Esophagus squamous epithelium (tissue), 4 donors: Measurements from ENCODE around the gene ALCAM.

ENCODE experiments used
- POLR2A ChIP-seq, 4 donors: fragments of 450-650 bp; IDR thresholded peaks; one replicate each; pipeline ENCODE4 v1.6.1; 2017; ENCODE audit warnings: antibody characterized with exemption in 4 of 4, mild to moderate bottlenecking in 4 of 4, moderate library complexity in 3 of 4
- TF ChIP-seq, protein P1 (sequence below), 6 experiments: fragments of 450-650 bp in 4 of 6; fragments of 200-600 bp in 2 of 6; sonication (generic) in 2 of 6; IDR thresholded peaks; one replicate each; pipeline ENCODE4 v1.5.1; 2016 to 2019; ENCODE audit warnings: antibody characterized with exemption in 6 of 6, mild to moderate bottlenecking in 4 of 6, moderate library complexity in 4 of 6

DNA sequence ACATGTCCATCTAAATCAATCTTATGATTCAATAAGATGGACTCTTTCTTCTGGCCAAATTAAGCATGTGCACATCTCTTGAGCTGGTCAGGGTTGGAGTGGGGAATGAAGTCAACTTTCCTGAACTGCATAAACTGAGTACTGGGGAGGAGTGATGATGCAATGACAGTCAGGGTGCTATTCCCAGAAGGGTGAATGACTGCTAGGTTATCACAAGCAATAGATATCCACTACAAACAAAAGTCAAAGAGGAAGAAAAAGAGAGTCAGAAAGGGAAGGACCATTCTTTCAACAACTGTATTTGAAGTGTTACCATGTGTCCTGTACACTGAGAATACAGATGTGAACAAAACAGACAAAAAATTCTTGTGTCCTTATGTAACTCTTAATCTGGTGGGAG lies 70.0 kb downstream of the ALCAM start:
- TF ChIP-seq, protein P1, sequence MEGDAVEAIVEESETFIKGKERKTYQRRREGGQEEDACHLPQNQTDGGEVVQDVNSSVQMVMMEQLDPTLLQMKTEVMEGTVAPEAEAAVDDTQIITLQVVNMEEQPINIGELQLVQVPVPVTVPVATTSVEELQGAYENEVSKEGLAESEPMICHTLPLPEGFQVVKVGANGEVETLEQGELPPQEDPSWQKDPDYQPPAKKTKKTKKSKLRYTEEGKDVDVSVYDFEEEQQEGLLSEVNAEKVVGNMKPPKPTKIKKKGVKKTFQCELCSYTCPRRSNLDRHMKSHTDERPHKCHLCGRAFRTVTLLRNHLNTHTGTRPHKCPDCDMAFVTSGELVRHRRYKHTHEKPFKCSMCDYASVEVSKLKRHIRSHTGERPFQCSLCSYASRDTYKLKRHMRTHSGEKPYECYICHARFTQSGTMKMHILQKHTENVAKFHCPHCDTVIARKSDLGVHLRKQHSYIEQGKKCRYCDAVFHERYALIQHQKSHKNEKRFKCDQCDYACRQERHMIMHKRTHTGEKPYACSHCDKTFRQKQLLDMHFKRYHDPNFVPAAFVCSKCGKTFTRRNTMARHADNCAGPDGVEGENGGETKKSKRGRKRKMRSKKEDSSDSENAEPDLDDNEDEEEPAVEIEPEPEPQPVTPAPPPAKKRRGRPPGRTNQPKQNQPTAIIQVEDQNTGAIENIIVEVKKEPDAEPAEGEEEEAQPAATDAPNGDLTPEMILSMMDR (IDR thresholded peaks at IDR 0.05): no peak
- TF ChIP-seq POLR2A (IDR thresholded peaks at IDR 0.05): no peak
